GM18502 (cell line): Measurements from ENCODE around the gene LRRC45.

ENCODE experiments used
- ATAC-seq: cut with Tn5 transposase; IDR thresholded peaks from one replicate; pipeline ENCODE4 v1.9.1; 2021; ENCODE audit warnings: mild to moderate bottlenecking; ENCODE audit not compliant: unreplicated experiment, poor library complexity

LRRC45 gene

DNA sequence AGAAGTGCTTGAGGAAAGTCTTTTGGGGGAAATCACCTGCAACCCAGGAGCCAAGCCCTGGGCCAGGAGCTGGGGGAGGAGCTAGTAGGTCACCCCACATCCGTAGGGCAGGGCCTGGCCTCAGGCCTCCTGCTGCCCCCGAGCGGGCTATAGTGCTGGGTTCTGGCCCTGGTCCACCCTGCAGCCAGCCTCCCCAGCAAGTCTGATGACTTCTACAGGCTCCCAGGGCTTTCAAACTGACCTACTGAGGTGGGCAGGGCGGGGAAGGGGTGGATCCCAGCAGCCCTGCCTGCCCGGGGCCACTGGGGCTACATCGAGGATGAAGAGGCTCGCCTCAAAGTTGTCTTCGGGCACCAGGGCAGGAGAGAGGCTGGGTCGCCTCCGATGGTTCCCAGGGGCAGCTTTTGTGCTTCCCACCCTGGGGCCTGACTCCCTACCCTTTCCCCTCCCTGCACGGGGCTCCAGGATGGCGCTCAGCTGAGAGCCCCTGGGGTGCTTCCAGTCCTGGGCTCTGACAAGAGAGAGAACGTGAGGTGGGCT is 5.4 kb upstream of the LRRC45 start:
- no peak for ATAC-seq

DNA sequence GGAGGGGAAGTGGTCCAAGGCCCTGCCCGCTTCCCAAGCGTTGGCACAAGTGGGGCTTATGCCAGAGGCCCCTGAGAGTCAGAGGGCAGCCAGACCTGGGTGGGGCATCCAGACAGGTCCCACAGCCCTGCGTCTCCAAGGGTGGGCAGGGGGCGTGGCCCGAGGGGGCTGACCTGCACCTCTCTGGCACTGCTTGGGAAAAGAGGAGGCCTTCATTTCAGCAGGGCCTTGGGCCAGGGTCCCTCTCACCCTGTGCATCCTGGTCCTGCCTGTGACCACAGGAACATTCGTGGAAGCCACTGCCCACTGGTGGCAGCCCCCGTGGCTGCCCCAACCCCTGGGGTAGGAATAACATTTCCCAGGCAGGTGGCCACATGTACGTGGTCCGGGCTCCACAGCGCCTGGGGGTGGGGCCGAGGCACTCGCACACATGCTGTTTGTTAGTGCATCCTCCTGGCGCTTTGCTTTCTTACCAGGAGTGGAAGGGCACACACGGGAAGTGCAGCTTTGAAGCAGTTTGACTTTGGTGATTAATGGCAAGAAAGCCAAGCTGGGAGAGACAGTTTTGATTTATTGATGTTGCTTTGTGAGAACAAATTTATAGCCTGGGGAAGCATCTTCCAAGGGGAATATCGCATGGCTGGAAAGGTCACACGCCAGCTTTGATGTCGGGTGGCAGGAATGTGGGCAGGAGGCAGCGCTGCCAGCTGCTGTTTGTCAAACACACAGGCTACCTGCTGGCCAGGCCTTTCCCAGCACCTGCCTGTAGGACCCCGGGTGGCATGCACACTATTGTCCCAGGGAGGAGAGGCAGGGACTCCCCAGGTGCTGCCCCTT is 4.7 kb upstream of the LRRC45 start:
- no peak for ATAC-seq

DNA sequence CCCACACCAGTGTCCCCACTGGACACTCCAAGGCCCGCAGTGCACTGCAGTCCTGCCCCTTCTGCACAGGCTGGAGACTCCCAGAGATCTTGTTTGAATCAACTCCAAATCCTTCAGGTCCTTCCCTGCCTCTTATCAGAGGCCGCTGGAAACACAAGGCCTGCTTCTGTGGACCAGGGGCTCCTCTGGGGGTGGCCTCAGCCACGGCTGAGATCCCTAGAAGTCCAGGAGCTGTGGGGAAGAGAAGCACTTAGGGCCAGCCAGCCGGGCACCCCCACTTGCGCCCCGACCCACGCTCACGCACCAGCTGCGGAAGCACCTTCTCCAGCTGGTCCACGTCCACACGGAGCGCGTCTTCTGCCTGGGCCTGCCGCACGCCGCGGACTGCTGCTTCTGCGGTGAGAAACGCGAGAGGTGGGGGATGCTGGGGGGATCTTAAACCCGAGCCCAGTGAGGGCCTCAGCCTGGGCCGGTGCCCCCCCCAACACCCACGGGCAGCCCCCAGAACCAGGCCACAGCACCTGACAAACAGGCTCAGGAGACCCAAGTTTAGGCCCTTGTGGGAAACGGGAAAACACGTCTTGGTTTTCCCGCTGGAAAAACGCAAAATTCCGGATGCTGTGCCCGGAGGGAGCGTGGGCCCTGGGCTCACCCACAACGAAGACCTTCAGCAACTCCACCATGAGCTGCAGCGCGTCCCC is 4.0 kb upstream of the LRRC45 start:
- ATAC-seq, result no peak

- ATAC-seq, result no peak
These were observed 3.2 kb upstream of the LRRC45 start for GRCh38 chr17:82019690-82020571.

GRCh38 chr17:82020572-82021106 is 2.5 kb upstream of the LRRC45 start:
- no peak for ATAC-seq

DNA sequence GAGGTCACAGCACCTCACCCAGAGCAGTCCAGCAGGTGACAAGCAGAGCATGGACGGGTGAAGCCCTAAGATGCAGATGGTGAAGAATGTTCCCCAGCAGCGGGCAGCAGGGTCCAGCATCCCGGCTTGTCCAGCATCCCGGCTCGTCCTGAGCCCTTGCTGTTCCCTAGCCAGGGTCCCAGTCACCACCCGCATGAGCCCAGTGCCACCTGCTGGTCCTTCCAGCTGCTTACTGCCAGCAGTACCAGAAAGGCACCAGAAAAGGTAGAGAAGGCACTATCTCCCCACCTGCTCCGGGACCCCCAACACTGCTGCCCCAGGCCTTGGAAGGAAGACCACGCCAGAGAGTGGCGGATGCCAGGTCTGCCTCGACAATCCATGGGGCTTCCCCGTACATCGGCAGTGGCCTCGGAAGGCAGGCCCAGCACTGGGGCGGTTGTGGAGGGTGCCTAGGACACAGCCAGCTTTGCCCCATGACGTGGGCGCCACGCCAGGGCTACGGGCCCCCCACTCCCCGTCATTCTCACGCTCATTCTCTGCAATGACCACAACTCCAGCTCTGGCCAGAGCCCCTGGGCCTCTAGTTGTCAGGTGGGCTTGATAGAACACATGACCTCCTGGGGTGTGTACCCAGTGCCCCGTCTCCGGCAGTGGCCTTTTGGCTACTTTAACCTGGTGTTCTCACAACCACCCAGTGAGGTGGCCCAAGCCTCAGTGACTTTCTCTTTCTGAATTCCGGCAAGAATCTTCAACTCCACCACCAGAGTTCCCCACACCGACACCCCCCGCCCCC is 1.8 kb upstream of the LRRC45 start:
- ATAC-seq, result no peak

DNA sequence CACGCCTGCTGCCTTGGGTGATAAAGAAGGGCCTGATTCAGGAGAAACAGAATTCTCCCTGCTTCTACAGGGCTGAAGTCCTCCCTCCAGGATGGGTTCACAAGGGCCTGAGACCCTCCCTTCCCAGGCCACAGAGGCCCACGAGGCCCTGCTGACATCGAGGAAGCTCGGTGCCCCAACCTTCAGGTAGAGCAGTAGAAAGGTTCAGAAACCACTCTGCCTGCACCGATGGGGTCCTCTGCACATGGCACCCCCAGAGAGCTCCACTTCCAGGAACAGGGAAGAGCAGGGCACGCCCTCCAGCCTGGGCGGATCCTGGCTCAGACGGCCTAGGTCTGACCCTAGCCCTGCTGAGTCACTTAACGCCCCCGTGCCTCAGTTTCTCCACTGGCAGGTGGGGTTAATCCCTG is 1.2 kb upstream of the LRRC45 start:
- ATAC-seq, result no peak

DNA sequence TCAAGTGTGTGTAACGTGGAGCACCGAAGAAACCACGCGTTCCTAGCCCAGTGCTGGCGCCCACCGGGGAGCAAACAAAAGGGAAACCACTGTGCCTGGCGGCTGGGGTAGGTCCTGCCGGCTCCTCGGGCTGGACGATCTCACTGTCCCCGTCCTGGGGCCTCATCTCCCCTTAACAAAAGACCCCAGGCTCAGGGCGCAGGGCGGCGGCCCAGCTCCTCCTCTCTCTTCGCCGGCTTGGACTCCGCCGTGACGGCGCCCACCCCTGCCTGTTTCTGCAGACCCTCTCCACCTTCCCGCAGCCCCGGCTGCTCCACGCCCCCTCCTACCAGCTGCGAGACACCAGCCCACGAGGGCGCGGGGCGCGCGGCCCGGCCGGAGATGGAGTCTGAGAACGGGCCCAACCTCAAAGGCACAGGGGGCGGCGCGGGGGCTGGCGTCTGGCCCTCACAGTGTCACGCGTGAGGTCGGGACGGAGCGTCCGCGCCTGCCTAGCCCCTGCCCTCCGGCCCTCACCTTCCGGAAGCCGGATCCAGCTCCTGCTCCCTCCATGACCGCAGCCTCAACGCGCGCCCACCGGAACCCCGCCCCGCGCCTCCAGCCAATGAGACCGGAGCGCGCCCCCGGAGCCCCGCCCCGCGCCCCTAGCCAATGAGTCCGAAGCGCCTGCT is 660 bp upstream of the LRRC45 start, which contains the start of gene CENPX:
TSS of gene CENPX (minus strand) at position 569 of the 671 bp plus-strand sequence. CDS start at position 552, 17 bp downstream.
- peak; percentile 17 for ATAC-seq

- peak; percentile 3 for ATAC-seq
These were observed 539 bp downstream of the LRRC45 start for GRCh38 chr17:82023447-82024241.

DNA sequence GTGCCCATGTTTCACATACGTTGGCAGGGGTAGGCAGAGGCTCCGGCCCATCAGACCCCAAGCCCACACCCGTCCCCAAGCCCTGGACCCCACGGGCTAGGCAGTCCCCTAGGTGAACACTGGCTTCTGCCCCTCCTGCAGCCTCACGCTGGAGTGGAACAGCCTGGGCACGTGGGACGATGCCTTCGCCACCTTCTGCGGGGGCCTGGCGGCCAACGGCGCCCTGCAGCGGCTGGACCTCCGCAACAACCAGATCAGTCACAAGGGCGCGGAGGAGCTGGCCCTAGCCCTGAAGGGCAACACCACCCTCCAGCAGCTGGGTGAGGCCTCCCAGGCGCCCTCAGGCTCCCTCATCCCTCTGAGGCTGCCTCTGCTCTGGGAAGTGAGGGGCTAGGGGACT is 1.8 kb downstream of the LRRC45 start:
- no peak for ATAC-seq

- no peak for ATAC-seq
These were observed 2.4 kb downstream of the LRRC45 start for GRCh38 chr17:82025401-82026107.

GRCh38 chr17:82028246-82028645 is 5.1 kb downstream of the LRRC45 start:
- no peak for ATAC-seq

DNA sequence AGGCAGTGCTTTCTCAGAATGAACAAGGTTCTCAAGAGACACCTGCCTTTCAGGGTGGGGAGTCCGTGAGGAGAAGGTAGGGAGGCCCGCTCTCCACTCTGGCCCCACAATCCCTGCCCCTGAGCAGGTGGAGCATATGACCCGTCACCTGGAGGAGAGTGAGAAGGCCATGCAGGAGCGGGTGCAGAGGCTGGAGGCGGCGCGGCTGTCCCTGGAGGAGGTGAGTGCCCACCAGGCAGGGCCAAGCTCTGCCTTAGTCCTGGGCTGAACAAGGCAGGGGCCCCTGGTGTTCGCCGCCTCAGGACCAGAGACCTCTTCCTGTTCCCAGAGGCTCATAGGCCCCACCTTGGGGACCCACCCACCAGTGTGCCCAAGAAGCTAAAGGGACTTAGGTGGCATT is 5.9 kb downstream of the LRRC45 start:
- ATAC-seq, result no peak

- ATAC-seq, result no peak
These were observed 6.3 kb downstream of the LRRC45 start for GRCh38 chr17:82029391-82029790.

DNA sequence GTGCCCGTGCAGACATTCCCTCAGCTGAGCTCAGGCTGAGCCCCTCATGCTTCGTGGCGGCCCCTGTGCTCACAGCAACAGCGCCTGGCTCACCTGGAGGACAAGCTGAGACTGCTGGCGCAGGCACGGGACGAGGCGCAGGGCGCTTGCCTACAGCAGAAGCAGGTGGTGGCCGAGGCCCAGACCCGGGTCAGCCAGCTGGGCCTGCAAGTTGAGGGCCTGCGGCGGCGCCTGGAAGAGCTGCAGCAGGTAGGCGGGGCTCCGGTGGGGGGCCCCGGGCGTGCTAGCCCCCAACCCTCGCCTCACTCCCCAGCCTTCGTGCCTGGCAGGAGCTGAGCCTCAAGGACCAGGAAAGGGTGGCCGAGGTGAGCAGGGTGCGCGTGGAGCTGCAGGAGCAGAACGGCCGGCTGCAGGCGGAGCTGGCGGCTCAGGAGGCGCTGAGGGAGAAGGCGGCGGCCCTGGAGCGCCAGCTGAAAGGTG is 6.9 kb downstream of the LRRC45 start:
- ATAC-seq, result no peak

- ATAC-seq, result peak; percentile 55
These were observed 7.6 kb downstream of the LRRC45 start for GRCh38 chr17:82030470-82031302.
